Ammon's horn (tissue), 1 donor: Measurements from ENCODE around the gene PC.
A peak's percentile ranks its signal among the peaks of the same experiment; 100 is the strongest.

Source experiments
- DNase-seq: peaks from one replicate; pipeline ENCODE4 v3.0.0-alpha.2; 2016; ENCODE audit warnings: low spot score

PC gene

GRCh38 chr11:66855574-66856495 is 102.3 kb downstream of the PC start:
- DNase-seq: peak; percentile 93

DNA sequence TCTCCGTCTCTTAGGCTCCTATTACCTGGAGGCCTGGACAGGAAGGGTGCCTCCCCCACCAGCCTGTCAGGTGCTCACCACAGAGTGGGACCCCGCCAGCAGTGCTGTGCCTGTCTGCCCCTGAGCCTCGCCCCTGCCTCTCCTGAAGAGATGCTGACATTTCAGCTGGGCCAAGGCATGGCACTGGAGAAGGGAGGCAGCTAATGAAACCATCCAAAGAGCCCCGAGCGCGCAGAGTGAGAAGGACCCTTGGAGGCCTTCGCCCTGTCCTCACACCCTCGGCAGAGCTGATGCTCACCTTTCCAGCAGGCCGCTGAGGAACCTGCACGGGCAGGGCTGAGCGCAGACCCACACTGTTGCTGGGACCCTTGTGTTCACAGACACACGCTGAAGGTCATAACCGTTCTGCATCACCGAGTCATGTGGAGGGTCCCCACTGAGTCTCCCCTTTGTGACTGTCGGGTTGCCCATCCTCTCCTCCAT is 103.4 kb downstream of the PC start:
- DNase-seq: no peak

GRCh38 chr11:66854231-66854661 is 103.9 kb downstream of the PC start:
- no peak for DNase-seq

- DNase-seq: no peak
These were observed 104.6 kb downstream of the PC start for GRCh38 chr11:66853242-66854229.

DNA sequence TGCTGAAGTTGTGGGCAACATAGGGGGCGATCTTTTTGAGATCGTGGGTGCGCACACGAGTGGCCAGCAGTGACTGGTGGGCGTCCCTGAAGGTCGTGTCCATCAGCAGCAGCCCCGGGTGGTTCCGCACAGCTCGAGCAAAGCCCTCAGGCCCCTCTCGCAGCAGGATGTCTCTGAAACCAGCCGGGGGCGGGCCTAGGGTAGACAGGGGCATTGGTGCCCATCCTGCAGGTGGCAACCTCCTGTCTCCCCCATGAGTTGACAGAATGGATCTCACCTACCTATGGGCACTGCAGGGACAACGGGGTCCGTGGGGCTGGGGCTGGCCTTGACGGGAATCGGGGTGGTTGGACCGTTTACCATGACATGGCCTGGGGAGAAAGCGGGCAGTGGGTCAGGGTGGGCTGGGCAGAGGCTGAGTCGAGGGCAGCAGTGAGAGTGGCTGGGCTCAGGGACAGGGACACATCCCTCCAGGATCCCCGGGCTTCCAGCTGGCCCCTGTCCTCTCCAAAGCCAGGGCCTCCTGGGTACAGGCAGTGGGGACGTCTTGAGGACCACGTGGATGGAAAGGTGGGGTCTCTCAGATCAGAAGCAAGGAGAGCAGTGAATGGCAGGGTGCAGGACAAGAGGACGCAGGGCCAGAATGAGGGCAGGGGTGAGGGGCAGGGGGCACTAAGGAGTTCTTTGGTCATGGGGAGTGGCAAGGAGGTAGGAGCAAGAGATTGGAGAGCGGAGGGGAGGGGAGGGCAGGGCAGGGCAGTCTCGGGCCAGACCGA is 105.5 kb downstream of the PC start:
- no peak for DNase-seq

GRCh38 chr11:66851698-66852465 is 106.3 kb downstream of the PC start:
- DNase-seq: no peak

DNA sequence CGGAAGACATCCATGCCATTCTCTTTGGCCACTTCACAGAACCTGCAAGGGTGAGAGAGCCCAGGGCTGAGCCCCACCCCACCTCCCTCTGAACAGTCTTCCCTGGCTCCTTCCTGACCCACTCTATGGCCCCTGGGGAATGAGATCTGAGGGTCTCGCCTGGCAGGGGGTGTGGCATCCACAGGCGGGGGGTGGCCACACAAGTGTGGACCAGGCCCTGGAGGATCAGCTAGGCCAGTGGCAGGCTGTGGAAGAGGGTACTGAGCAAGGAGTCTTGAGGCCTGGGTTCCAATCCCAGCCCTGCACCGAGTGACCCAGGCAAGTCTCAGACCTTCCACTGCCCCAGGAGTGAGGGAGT is 107.0 kb downstream of the PC start:
- DNase-seq: no peak

- DNase-seq: no peak
These were observed 107.5 kb downstream of the PC start for GRCh38 chr11:66850588-66851238.

DNA sequence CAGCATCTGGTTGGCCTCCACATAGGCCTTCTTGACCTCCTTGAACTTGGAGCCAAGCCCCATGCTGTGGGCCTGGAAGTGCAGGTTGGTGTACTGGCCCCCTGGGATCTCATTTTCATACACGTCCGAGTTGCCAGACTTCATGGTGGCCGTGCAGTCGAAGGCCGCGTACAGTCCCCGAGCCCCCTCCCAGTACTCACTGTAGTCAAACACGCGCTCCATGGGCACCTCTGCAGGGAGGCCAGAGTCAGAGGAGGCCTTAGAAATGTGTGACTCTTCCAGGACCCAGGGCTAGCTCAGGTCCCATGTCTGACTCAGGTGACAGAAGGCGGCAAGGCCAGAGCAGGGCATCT is 108.0 kb downstream of the PC start:
- no peak for DNase-seq

- no peak for DNase-seq
These were observed 108.5 kb downstream of the PC start for GRCh38 chr11:66849501-66850234.

DNA sequence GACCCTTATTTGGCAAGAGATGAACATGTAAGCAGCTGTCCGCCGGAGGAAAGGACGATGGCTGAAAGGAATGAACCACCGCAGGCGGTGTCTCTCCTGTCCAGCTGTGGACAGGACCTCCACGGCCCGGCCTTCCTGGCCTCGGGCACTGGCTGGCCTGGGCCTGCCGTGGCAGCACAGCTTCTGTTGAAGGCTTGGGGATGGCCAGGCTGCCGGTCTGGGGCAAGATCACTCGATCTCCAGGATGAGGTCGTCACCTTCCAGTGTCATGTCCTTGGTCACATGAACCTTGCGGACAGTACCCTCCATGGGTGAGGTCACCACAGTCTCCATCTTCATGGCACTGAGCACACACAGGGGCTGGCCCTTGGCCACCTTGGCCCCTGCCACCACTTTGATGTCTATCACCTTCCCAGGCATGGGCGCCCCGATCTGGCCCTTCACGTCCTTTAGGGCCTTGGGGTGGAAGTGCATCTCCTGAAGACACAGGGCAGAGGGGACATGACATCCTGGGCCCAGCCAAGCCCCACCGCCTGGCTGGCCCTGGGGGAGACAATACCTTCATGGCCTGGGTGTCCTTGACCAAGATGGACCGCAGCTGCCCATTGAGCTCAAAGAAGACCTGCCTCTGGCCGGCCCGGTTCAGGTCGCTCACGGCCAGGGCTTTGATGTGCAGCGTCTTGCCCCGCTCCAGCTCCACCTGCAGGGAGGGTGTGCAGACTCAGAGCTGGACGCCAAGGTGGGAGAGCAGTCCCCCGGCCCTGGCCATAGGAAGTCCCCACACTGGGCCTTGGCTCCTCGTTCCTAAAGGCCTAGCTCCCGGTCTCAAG is 109.3 kb downstream of the PC start:
- DNase-seq: no peak

DNA sequence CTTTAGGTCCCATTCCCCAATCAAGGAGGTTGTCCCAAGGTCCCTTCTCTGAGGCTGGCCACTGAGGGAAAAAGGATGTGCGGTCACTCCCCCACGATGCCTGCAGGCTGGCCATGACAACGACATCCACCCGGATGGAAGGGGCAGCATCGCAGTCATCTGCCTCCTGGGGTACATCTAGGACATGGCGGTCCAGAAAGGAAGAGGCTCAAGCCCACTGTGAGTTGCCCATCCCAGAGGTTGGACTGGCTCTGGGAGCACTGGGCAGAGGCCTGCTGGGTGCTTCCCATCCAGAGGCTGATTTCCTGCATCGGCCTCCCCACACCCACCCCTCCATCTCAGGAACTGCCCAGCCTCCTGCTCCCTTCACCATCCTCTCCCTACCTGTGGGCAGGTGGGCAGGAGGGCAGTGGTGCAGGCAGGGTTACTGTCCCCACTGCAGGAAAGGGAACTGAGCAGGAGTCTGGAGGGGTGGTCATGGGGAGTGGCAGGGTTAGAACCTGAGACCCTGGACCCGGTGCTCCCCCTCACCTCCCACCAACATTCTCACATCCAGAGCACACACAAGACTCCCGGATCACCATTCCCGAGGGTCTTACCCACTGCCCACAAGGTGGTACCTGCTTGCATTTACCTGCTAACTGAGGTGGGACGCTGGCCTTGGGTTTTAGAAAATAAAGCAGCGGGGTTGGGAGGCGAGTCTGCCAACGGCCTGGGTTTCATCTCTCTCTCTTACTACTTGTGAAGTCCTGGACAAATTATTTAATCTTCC is 110.5 kb downstream of the PC start:
- no peak for DNase-seq

DNA sequence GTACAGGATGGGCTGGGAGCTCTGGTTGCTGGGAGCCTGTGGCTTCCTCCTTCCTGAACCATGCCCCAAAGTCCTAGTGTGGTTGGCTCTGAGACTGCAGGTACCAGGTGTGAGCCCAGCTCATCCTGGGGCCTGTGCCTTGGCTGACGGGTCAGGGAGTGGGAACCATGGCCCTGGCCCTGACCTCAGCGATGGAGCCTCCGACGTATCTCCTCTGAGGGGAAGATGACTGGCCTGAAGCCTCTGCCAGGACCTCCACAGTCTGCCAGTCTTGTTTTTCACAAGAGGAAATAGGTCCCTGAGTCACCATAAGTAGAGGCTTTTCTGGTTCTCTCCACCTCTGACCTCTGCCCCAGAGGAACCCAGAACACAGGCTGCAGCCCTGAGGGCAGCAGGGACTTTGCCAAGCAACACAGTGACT is 111.5 kb downstream of the PC start:
- DNase-seq: no peak

DNA sequence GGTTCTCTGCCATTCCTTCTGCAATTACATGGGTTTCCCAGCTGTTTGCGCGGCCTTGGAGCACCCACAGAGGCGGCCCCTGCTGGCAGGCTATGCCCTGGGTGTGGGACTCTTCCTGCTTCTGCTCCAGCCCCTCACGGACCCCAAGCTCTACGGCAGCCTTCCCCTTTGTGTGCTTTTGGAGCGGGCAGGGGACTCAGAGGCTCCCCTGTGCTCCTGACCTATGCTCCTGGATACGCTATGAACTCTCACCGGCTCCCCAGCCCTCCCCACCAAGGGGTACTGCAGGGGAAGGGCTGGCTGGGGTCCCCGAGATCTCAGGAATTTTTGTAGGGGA is 112.3 kb downstream of the PC start:
- DNase-seq: no peak

- no peak for DNase-seq
These were observed 112.9 kb downstream of the PC start for GRCh38 chr11:66845143-66845875.

GRCh38 chr11:66844496-66845142 is 113.6 kb downstream of the PC start:
- DNase-seq: no peak
